Kidney (tissue), 22 donors: ENCODE data around the gene E2F2. TPM values are rescaled to one million over a fixed set of nuclear protein-coding genes. Genes with fewer than 3 reads are reported as not detected.
A peak's percentile ranks its signal among the peaks of the same experiment; 100 is the strongest.

Source experiments
- DNase-seq, 5 donors: peaks; one replicate each; pipeline ENCODE4 v3.0.0-alpha.2; 2013 to 2020
- FAIRE-seq: peaks from 2 replicates; lab custom pipeline; 2012; peaks lifted over from hg19 to GRCh38; lab: Jason Lieb, UNC
- H3K27ac ChIP-seq, 2 donors: one replicate each; pipeline ENCODE4 v1.7.0; 2013; ENCODE audit warnings: low read depth in 2 of 2, low read length in 2 of 2, inconsistent platforms in 1 of 2
- H3K27me3 ChIP-seq: one replicate; pipeline ENCODE4 v1.7.1; 2013; ENCODE audit warnings: low read length, inconsistent platforms; ENCODE audit not compliant: control insufficient read depth, insufficient read depth
- H3K36me3 ChIP-seq, 3 donors: one replicate each; pipeline versions ENCODE4 v1.7.0 to v1.7.1; 2013; ENCODE audit warnings: low read length in 3 of 3, control low read depth in 1 of 3, inconsistent platforms in 1 of 3; ENCODE audit not compliant: insufficient read depth in 3 of 3, control insufficient read depth in 2 of 3
- H3K4me1 ChIP-seq, 3 donors: one replicate each; pipeline versions ENCODE4 v1.7.0 to v1.7.1; 2013; ENCODE audit warnings: low read length in 3 of 3, inconsistent platforms in 1 of 3, low read depth in 1 of 3; ENCODE audit not compliant: control insufficient read depth in 2 of 3, insufficient read depth in 2 of 3
- H3K4me3 ChIP-seq, 3 donors: one replicate each; pipeline versions ENCODE4 v1.7.0 to v1.8.1; 2013; ENCODE audit warnings: low read length in 3 of 3, control low read depth in 1 of 3, inconsistent platforms in 1 of 3
- H3K9ac ChIP-seq, 3 donors: one replicate each; pipeline versions ENCODE4 v1.7.0 to v1.7.1; 2013; ENCODE audit warnings: low read length in 3 of 3, control low read depth in 1 of 3, inconsistent platforms in 1 of 3
- H3K9me3 ChIP-seq, 3 donors: one replicate each; pipeline versions ENCODE4 v1.7.0 to v1.7.1; 2013; ENCODE audit warnings: low read length in 3 of 3, control low read depth in 1 of 3, inconsistent platforms in 1 of 3; ENCODE audit not compliant: control insufficient read depth in 2 of 3, insufficient read depth in 1 of 3
- CTCF ChIP-seq: IDR thresholded peaks from 3 replicates; pipeline ENCODE4 v1.5.1; 2012; ENCODE audit warnings: mild to moderate bottlenecking, moderate library complexity, borderline replicate concordance; ENCODE audit not compliant: insufficient read depth; ENCODE audit errors: extremely low read depth
- intact Hi-C: fragments of 100-400 bp; cut with DNase I; formaldehyde crosslinking; loops from one replicate; pipeline ENCODE4 v1.11.1; 2022
- long read RNA-seq, 10 donors: library from polyadenylated mRNA in 1 of 10; unstranded in 1 of 10; transcript quantifications; one replicate each; pipeline ENCODE4 v2.0.0 and lab custom pipeline, GENCODE V29; 2021 to 2026
- polyA plus RNA-seq: library from polyadenylated mRNA; stranded (reverse); fragments of 350-450 nt; fragmentation: Illumina TruSeq; extraction: RNeasy Lipid Tissue Mini Kit (QIAGEN cat#74804); gene quantifications from one replicate; pipeline ENCODE4 v1.2.3, GENCODE V29; 2014; ENCODE audit warnings: low read depth, low replicate concordance; ENCODE audit not compliant: insufficient read depth
- total RNA-seq: library from RNA; stranded (reverse); fragmentation: NEBNext Ultra II Directional; extraction: Animal tissue kit (Norgen Biotek cat#: 25700); gene quantifications from one replicate; pipeline ENCODE4 v1.2.1, GENCODE V29; 2021
- donor health status: control.
- donor health status: control.
- donor health status: control.
- donor health status: control.
- donor health status: control.
- donor health status: DM: yes; HTN: yes; CAD: no.
- donor health status: Normal renal cell carcinoma (clear cell type).

The E2F2 gene, protein sequence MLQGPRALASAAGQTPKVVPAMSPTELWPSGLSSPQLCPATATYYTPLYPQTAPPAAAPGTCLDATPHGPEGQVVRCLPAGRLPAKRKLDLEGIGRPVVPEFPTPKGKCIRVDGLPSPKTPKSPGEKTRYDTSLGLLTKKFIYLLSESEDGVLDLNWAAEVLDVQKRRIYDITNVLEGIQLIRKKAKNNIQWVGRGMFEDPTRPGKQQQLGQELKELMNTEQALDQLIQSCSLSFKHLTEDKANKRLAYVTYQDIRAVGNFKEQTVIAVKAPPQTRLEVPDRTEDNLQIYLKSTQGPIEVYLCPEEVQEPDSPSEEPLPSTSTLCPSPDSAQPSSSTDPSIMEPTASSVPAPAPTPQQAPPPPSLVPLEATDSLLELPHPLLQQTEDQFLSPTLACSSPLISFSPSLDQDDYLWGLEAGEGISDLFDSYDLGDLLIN
- total RNA-seq (0.50 TPM), polyA plus RNA-seq (not detected)
- long read RNA-seq, donor 1 = 0 reads
- long read RNA-seq, donor 2 = 0 reads
- long read RNA-seq, donor 3, full-length matches to known transcripts = 1 of 1 reads
- long read RNA-seq, donor 3, partial matches to known transcripts = 0 of 1 reads
- long read RNA-seq, donor 3, other reads (novel, unspliced or antisense) = 0 of 1 reads
- long read RNA-seq, donor 4 = 0 reads
- long read RNA-seq, donor 5 = 0 reads
- long read RNA-seq, donor 6 = 0 reads
- long read RNA-seq, donor 7 = 0 reads
- long read RNA-seq, donor 8, partial matches to known transcripts = 0 of 1 reads
- long read RNA-seq, donor 8, other reads (novel, unspliced or antisense) = 0 of 1 reads
- long read RNA-seq, donor 9 = 0 reads
- long read RNA-seq, donor 10, full-length matches to known transcripts = 2 of 8 reads
- long read RNA-seq, donor 10, partial matches to known transcripts = 6 of 8 reads
- long read RNA-seq, donor 10, other reads (novel, unspliced or antisense) = 0 of 8 reads

DNA sequence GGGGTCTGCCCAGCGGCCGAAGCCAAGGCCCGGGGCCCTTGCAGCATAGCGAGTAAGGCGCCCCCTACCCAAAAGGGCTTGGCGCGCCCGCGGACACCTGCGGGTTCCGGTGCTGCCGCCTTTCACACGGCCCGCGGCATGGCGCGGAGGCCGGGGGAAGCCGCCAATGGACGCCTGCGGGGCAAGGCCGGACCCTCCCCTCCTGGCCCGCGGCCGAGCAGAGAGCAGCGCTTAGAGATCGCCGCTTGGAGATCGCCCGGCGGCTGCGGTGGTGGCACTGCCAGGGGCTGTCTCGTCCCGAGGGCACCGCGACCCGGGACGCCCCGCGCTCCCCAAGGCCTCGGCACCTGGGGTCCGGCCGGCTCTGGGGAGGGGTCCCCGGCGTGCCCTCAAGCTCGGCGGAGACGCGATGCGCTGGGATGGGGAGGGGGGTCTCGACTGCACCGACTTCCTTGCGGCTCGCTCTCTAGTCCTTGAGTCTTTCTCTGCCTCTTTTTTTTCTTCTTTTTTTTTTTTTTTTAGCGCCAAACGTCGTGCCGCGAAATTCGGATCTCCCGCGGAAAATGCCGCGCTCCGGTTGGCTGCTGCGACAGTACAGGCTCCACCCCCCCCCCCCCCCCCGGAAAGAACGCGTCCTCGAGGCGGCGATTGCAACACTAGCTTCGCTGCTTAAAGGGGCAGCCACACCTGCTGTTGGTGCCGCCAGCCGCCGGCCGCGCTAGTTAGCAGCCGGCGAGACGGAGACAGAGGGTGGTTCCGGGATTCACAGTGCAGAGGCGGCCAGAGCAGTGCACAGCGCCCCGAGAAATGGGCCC is at the start of gene E2F2:
E2F2 (minus strand) TSS at position 487 of the 815 bp plus-strand sequence; CDS start at position 47, 440 bp downstream.
- peaks cover 0 to 16% (median 0%) of the 10 kb centered on the region in 3 donors for H3K4me1 ChIP-seq
- H3K9me3 ChIP-seq = no peaks in the 10 kb centered on the region
- H3K4me3 ChIP-seq = peak within 1 kb of the TSS; percentile 25 to 51 (median 47)
- peak; percentile 6 for TF ChIP-seq CTCF
- no peak within 1 kb of the TSS for H3K27ac ChIP-seq
- FAIRE-seq (no peak), DNase-seq (peak; percentile 89 to 95 (median 94))
- no peaks in the 10 kb centered on the region for H3K36me3 ChIP-seq
- no peaks in the 10 kb centered on the region for H3K27me3 ChIP-seq
- H3K9ac ChIP-seq = peak within 1 kb of the TSS in 1 of 3 donors; percentile 10
- intact Hi-C loops = no loop called here

GRCh38 chr1:23578997-23579363 is 47.9 kb upstream of the E2F2 start:
- intact Hi-C loops = no loop called here
- H3K4me1 ChIP-seq = peaks cover 6 to 16% (median 15%) of the 10 kb centered on the region in 3 donors
- H3K27me3 ChIP-seq = no peaks in the 10 kb centered on the region
- no peaks in the 10 kb centered on the region for H3K9me3 ChIP-seq
- H3K9ac ChIP-seq = no peak overlapping the region
- no peak overlapping the region for H3K4me3 ChIP-seq
- DNase-seq (no peak), FAIRE-seq (no peak)
- H3K36me3 ChIP-seq = no peaks in the 10 kb centered on the region
- no peak overlapping the region for H3K27ac ChIP-seq
- no peak for TF ChIP-seq CTCF

- FAIRE-seq (no peak), DNase-seq (no peak)
- Histone ChIP-seq H3K9ac (no peak overlapping the region), H3K4me1 (peaks cover 6 to 16% (median 15%) of the 10 kb centered on the region in 3 donors), H3K9me3 (no peaks in the 10 kb centered on the region), H3K4me3 (no peak overlapping the region), H3K36me3 (no peaks in the 10 kb centered on the region), H3K27ac (peak overlapping the region in 1 of 2 donors; percentile 66), H3K27me3 (no peaks in the 10 kb centered on the region)
- intact Hi-C loops = no loop called here
- no peak for TF ChIP-seq CTCF
These were observed 47.4 kb upstream of the E2F2 start for GRCh38 chr1:23578311-23578996.
